ENCODE results near the gene LMO4.

The LMO4 gene, protein sequence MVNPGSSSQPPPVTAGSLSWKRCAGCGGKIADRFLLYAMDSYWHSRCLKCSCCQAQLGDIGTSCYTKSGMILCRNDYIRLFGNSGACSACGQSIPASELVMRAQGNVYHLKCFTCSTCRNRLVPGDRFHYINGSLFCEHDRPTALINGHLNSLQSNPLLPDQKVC

DNA sequence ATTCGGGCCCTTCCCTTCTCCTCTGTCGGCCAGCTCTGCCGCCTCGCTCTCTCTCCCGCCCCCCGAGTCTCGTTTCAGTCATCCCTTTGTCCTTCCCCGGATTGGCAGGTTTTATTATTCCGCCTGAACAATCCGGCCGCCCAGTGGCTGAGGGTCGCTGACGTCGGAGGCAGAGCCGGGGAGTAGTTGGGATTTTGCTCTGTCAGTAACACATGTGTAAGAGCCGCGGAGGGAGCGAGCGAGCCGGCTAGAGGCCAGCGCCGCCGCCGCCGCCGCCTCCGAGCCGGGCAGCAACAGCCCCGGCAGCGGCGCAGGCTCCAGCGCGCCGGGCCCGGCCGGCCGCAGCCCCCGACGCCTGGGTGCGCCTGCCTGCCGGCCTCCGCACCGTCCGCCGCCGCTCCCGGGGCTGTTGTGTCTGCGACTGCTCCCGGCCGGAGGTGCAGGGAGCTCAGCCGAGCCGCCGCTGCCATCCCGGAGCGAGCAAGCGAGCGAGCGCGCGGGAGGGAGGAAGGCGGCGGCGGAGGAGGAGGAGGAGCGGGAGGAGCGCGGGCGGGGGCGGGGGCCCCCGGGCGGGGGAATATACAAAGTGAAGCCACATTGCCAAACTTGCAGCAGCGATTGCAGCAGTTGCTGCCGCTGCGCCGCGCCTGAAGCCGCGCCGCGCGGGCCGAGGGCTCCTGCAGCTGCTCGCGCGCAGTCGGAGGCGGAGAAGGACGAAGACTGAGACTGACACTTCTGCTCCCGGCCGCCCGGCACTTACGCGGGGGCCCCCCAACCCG, at the start of gene LMO4:
Gene LMO4 (plus strand): TSS at position 609 of the 779 bp plus-strand sequence. CDS start 3,136 bp downstream, outside the sequence.
- DNase-seq (ENCODE audit: low spot score): peak; percentile 98

DNA sequence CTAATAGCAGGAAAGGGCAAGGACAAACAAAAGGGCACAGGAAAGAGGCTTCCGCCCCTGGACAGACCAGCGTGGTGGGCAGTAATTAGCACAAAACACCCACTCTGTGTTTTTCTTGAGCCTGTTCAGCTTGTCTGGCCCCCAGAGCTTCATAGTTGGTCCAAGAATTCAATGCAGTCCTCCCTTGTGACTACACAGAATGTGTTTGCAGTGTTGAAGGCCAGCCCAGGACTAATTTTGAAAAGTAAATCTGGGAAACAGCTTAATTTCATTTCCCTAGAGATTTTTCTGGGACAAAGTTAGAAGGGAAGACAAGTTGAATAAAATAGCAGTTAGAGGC, 49.2 kb upstream of the LMO4 start:
- no peak for DNase-seq (ENCODE audit: low spot score)

DNA sequence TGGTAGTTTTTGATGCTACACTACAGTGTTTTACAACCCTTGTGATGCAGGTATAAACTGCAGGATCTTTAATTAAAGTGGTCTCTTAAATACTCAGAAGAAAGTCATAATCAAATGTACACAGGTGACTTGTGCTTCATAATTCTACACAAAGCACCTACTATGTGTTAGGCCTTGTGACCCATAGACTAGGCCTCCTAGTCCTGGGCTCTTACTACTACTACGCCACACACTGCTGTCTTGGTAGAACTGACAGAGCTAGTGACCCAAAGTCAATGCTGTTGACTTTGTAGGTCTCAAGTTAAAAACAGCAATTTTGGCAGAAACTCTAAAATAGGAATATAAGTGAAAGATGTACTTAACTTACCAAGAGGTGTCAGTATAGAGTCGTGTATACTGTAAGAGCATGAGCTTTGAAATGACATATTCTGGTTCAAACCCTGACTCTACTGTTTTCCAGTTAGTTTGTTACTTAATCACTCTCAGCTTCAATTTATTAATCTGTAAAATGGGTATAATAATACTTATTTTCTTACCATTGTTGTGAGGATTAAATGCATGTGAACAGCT, 48.6 kb upstream of the LMO4 start:
- no peak for DNase-seq (ENCODE audit: low spot score)

DNA sequence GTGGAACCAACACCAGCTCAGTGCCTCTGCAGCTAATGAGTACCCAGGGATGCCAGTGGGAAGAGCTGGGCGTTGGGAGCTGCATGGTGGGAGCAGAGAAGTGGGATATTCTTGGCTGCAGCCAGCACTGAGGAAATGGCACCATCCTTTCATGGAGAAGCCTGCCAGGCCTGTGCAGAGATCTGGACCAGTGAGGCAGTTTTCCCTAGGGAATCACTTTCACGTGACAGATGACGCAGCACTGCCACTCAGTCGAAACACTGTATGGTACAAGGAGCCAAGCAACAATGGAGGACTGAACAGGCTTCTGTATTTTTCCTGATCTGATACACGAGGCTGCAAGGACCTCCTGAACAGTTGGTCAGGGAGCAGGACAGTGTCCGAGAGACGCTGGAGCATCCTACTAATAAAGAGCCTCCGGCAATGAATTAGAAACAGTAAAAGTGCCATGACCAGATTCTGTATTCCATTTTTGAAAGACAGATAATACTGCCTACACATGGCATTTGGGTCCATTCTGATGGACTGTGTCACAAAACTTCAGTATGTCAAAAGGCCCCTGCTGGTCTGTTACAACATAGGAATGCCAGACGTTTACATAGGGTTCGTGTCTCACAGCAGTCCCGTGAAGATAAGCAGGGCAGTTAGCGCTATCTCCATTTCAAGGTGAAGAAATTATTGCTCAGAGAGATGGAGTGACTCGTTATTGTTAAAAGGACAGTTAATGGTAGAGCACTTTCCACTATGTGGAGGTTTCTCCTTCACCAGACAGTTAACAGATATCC, 44.0 kb upstream of the LMO4 start:
- DNase-seq (ENCODE audit: low spot score): no peak

DNA sequence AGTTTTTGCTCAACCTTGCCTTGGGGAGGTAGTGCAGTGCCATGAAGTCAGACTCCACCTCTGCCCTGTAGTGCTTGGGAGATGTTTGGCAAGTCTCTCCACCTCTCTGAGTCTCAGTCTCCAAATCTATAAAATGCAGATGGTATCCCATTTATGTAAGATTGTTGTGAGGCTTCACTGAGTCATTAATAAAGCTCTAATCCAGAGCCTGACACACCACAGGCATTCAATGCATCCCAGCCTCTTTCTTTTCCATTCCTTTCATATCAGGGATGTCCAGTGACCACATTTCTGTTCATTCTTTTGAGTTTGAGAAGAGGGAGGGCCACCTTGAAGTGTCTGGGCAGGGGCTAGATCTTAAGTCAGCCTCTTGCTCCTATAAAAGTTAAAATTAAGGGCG, 37.6 kb upstream of the LMO4 start:
- DNase-seq (ENCODE audit: low spot score): no peak

DNA sequence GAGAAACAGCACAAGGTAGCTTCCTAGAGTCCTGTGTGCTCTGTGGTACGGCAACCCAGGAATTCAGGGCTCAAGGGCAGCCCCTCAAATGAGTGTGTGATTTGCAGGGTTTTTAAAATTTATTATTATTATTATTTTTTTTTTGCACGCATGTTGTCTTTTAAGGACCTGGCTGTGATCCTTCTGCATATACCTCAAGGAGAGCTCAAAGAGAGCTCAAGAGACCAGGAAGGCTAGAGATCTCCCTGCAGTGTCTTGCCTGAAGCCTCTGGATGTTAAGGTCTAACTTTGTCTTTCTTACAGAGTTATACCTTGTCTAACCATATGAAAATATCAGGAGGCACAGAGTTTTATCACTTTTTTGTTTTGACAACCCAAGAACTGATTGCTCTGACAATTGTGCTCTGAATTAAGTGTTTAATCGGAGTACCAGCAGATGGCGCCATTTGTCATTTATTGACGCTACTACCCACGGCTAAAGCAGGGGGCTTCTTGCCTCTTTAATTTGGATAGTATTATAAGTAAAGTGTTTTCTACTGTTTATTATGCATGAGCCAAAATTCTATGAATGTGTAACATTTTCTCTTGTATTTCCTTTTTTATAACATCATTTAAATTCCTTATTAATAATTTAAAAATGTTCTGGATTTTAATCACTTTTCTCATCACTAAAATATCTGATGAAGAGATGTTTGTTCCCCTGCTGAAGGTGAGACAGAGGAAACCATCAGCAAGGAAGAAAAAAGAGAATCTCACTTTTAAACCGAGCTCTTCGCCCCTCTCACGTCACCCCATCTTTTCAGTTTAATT, 35.8 kb upstream of the LMO4 start:
- DNase-seq (ENCODE audit: low spot score): peak; percentile 81

DNA sequence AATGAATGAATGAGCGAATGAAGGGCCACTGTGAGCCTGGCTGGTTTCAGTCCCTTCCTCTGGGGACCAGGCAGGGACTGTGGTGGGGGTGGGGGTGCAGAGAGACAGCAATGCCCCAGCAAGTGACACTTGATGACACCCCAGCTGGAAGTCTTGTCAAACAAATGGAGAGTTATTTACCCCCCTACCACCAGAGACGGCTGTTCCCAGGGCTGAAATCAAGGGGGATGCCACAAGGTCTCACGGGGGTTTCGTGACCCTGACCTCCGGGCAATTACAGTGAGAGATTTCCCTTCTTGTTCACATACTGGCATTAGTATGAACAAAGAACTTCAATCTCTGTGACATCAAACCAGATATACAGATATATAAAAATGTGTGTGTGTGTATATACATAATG, 34.0 kb upstream of the LMO4 start:
- no peak for DNase-seq (ENCODE audit: low spot score)

DNA sequence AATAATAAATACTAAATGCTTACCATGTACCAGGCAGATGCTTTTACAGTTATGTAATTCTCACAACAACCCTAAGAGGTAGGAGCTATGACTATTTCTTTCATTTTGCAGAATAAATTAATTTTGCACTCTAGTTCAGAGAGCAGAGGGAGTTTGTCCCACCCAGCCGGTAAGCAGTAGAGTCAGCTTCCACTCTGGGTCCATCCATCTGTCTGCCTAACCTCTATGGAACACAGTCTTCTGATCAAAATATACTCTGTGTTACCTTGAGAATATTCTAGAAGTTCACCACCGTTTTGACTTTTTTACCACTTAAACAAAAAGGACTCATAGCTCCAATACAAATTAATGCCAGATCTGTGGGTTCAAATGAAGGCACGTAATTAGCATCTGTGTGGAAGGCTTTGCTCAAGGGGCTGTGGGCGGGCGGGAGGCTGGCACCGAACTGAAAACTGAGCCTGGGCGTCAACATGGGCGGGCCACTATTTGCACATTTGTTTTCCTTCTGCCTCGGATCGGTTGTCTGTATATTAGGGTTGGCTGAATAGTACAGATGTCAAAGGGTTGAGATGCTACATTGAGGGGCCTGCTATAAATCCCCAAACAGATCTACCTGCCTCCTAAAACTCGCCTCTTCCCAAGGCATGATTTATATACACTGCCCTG, 33.1 kb upstream of the LMO4 start:
- no peak for DNase-seq (ENCODE audit: low spot score)

DNA sequence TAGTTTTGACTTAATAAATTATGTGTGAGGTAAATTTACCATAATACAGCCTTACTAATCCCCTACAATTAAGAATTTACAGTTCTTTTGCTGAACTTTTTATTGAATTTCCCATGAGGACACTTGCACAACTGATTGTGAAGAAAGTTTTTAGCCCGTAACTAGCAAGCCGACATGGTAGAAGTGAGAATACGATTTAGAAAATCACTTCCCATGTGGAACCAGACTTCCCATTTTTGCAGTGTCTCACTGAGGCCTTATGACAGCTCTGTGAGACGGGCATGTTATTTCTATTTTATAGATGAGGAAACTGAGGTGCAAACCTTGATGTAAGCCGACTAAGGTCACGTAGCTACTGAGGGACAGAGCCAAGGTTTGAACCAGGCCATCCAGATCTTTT, 32.5 kb upstream of the LMO4 start:
- no peak for DNase-seq (ENCODE audit: low spot score)

DNA sequence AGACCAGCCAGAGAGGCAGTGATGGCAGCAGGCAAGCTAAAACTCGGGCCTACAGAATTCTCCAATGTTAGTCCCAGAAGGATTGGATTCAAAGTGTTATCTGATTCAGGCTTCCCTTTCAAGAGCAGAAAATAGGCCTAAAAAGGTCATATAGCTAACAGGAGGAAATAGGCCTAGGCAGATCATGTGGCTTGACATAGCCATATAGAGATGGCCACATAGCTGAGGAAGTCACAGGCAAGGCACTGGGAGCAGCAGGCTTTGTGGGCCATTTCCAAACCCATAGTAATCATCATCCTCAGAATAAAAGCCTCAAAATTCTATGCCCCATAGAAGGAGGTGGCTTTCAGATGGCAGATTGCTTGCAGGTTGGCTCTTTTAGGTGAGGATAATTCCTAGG, 29.0 kb upstream of the LMO4 start:
- DNase-seq (ENCODE audit: low spot score): no peak

DNA sequence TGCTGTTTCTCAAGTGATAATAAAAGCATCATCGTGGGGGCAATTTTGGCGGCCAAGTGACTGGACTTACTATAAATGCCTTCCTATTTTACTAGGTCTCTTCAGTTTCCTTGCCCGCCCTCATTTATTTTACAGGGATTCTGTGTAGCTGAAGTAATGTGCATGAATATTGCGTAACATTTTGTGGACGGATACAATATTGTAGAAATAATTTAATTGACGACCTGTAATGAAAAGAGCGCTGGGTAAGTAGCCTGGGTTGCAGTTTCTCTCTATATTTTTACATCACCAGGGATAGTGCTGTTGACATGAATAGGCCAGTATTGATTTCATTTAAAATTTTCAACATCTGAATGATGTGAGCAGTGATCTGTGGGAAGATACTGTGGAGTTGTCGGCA, 28.1 kb upstream of the LMO4 start:
- DNase-seq (ENCODE audit: low spot score): no peak

DNA sequence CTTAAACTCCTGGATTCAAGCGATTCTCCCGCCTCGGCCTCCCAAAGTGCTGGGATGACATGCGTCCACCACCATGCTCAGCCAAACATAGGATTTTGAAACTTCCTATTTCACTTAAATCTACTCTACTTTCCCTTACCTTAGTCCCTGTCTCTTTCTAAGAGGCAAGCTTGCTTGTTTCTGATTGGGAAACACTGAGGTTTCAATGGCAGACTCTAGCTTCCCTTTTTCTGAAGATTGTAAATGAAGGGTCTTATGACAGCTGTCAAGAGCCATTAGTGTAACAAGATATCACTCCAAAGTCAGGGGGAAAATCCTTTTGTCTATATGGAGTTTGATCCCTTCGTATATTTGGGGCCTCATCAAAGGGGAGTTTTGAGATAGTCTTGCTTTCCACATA, 23.5 kb upstream of the LMO4 start:
- DNase-seq (ENCODE audit: low spot score): no peak

DNA sequence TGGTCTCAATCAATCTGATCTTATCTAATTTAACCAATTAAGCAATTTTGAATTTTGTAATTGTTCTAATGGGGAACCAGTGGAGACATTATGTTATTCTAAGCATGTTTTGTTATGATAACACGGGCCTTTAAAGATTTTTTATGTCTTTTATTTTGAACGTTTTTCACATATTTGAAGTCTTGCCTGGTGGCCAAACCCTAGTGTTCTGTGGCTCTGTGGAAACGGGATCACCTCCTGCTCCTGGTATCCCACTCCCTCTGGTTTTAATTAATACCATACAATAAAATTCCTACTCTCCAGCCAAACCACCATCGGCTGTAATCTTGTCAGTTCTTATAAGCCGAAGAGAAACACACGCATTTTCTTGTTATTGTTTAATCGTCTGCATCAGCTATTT, 22.9 kb upstream of the LMO4 start:
- DNase-seq (ENCODE audit: low spot score): no peak

DNA sequence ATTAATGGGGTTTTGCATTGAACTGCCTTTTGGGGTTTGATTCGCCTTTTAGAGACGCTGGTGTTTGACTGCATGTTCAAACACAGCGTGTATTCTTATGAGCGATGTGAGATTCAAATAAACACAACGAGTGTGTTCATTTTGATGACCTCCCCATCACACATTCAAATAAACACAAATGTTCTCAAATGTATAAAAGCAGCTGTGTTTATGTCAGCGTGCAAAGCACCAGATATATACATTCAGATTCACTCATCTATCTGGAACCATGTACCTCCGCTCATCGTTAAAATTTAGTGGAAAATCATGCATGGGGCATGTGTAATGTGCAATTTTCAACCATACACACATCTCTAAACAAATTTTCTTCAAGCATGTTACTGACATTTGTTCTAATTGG, 21.4 kb upstream of the LMO4 start:
- no peak for DNase-seq (ENCODE audit: low spot score)

DNA sequence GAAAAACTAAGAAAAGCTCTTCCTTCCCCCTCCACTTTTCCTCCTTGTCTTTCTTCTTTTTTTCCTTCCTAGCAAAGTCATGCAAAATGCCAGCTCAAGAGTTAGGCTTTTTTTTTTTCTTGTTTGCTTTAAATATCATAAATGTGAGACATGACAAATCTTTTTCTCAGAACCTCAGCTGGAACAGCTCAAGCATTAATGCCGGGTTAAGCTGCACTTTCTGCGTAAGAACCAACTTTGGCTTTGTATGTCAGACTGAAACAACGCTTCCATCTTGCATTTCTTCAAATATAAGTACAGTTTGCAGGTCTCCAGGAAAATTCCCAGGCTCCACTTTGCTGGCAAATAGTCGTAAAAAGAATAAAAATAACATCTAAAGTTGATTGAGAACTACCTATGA, 20.7 kb upstream of the LMO4 start:
- no peak for DNase-seq (ENCODE audit: low spot score)

DNA sequence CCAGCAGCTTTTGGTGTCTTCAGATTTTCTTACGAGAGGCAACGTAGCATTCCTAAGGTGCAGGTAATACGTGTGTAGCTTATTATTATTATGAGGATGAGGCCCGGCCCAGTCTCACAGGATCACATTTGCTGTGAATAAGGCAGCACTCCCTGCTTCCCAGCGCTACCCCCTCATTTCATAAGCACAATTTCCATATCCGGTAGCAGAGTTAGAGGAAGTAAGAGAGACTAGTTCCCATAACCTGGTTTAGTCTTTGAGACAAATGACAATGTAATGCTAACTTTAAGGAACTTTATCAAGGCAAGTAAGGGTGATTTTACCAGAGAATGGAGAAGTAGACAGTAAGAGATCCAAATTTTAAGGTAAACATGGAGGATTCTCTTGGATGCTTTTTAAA, 14.6 kb upstream of the LMO4 start:
- DNase-seq (ENCODE audit: low spot score): no peak

DNA sequence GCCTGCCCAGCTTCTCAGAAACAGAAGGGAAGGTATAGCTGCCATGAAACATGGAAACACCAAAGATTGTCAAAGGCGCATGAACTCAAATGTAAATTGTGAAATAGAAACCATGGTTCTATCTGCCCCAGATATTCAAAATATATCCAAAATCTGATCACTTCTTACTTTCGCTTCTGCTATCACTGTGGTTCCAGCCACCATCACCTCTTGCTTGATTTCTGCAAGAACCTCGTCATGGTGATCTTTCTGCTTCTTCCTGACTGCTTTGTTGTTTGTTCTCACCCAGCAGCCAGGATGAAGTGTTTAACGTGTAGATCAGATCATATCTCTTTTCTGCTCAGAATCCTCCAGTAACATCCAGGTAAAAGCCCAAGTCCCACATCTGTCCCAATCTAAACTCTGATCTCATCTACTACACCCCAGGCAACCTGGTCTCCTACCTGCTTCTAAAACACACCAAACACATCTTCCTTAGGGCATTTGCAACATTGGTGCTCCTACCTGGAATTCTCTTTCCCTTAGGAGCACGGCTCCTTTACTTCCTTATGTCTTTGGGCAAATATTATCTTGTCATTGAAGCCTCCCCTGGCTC, 10.5 kb upstream of the LMO4 start:
- DNase-seq (ENCODE audit: low spot score): no peak

DNA sequence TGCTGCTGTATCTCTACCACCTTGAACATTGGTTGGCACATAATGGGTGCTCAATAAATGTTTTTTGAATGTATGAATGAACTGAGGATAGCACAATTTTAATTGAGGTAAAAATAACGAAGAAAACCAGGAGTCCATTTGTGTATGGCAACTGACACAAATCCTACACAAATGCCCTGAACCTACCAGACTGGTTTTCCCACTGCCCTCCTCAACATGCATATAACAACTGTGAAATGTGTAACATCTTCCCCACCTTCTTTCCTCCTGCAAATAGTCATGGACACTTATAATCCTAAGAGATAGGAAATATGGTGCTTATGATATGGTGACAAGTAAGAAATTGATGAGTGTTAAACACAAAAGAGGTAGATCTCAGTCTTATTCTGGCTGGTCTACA, 9.9 kb upstream of the LMO4 start:
- DNase-seq (ENCODE audit: low spot score): no peak

DNA sequence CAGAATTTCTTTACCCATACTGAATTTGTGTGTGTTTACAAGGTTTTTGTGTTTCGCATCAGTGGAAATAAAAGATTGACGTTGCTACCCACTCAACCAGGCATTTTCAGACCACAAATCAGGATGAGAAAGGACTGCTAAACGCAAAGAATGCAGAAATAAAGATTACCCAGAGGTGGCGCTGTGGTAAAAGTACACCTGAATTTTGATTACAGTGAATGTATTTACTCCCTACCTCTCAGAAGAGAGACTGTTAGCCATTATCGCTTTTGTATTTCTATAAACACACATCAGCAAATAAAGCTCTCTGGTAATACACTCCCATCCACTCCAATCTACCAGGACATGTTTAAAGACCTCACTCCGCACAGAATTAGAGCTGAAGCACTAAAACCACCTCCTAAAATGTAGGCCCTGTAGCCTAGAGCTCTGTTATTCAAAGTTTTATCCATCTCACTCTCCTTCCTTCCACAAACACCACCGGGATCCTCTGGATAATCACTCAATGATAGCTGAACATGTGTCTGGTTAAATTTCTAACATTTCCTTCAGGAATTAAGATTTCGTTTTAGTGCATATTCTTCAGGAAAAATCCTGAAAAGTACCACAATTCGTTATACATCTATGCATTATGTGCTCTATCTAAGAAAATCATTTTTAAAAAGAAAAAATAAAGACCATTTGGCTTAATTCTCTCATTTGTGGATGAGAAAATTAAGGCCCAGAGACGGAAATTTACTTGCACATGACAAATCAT, 2.5 kb upstream of the LMO4 start:
- peak; percentile 71 for DNase-seq (ENCODE audit: low spot score)
